ENCODE data around the gene GARIN5A.

Gene GARIN5A

GRCh38 chr19:50432221-50433028, 44.2 kb downstream of the GARIN5A start, which contains the start of gene MYBPC2:
MYBPC2 (plus strand) TSS chr19:50432892; CDS start chr19:50432954, 62 bp downstream.
- no peak for DNase-seq

DNA sequence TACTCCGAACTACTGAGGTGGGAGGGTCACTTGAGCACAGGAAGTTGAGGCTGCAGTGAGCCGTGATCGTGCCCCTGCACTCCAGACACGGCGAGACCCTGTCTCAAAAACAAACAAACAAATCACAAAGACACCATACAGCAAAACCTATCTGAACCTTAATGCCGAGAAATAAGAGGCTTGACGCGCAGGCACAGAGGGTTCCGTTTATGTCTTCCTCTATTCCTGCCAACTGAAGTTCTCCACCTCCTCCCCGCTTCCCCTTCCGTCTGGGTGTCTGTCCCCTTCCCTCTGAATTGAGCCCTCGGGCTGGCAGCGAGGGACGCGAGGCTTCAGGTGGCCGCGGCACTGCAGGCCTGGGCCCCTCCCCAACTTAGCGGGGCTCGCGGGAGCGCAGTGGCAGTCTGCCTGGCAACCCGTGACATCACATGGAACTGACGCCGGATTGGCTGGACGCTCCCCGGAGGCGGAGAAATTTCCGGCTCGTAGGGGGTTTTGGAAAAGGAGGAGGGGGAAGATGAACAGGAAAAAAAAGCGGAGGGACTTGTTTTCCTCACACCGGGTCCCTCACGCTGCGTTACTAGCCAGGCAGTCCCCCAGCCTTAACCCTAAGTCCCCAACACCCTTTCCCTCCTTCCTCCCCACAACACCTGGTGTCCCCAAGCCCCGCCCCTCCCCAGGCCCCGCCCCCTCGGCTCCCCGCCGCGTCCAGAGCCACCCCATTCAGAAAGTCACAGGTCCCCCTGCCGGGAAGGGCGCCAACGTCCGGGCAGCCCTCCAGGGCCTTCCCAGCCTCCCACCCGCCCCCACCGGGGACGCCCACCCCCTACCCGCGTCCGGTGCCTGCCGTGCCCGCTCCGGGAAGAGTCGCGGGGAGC, 45.1 kb downstream of the GARIN5A start:
- peak; percentile 93 for DNase-seq

DNA sequence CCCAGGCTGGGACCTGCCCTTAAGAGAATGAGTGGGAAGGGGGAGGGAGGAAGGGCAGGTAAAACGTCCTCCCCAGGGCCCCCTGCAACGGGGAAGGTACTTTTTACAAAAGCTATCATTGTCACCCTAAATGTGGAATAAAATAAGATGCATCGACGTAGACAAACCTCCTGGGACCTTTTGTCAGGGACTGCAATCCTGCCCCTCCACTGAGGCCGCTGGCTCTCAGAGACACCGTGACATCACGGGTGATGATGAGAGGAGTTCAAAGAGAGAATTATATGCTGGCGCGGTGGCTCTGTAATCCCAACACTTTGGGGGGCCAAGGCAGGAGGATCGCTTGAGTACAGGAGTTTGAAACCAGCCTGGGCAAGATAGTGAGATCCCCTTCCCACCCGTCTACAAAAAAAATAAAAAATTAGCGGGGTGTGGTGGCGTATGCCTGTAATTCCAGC, 45.7 kb downstream of the GARIN5A start:
- DNase-seq: no peak

- no peak for DNase-seq
These were observed 47.7 kb downstream of the GARIN5A start for GRCh38 chr19:50428772-50429463.

- DNase-seq: no peak
These were observed 48.6 kb downstream of the GARIN5A start for GRCh38 chr19:50427997-50428425.

GRCh38 chr19:50427318-50427925, 49.2 kb downstream of the GARIN5A start:
- DNase-seq: no peak

DNA sequence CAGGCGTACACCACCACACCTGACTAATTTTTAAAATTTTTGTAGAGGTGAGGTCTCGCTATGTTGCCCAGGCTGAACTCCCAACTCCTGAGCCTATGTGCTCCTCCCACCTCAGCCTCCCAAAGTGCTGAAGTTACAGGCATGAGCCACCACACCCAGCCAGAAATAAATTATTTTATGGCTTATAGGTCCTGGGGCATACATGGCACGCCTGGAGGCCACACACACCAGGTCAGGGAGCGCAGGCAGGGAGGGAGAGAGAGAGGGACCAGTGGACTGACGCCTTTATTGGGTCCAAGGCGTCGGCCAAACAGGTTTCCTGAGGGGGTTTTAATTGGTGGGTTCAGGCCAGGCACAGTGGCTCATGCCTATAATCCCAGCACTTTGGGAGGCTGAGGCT, 51.1 kb downstream of the GARIN5A start:
- DNase-seq: no peak

GRCh38 chr19:50423279-50424113, 53.2 kb downstream of the GARIN5A start:
- no peak for DNase-seq

GRCh38 chr19:50422397-50423278, 54.0 kb downstream of the GARIN5A start:
- DNase-seq: no peak

DNA sequence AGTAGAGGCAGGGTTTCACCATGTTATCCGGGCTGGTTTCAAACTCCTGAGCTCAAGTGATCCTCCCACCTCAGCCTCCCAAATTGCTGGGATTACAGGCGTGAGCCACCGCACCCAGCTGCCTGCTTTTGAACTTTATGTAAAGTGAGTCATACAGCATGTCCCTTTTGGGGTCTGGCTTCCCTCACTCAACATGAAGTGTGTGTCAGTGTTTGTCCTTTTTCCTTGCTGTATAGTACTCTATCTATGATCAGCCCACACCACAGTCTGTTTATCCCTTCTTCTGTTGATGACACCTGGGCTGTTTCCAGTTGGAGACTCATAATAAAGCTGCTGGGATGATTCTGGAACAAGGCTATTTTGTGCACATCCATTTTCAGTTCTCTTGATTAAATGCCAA, 55.8 kb downstream of the GARIN5A start:
- no peak for DNase-seq

DNA sequence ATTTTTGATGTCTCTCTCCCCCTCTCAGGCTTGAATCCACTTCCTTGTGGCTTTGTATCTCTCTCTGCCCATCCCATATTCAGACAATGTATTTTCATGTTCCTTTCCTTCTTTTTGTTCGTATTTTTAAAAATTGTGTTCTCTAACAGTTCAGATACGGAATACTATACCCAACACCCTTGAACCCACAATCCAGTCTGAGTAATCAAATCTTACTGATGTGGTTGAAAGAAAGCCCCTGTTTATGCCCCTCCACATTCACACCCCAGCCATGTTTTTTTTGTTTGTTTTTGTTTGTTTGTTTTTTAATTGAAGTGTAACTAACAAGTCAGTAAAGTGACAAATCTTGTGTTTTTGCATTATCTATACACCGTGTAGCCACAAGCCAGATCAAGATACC, 56.5 kb downstream of the GARIN5A start:
- DNase-seq: no peak

- no peak for DNase-seq
These were observed 57.0 kb downstream of the GARIN5A start for GRCh38 chr19:50419580-50420035.

GRCh38 chr19:50419022-50419579, 57.5 kb downstream of the GARIN5A start:
- no peak for DNase-seq

GRCh38 chr19:50418176-50419021, 58.2 kb downstream of the GARIN5A start, which contains the start of gene SPIB:
SPIB (plus strand) TSS chr19:50418938; CDS start chr19:50418963, 25 bp downstream.
- no peak for DNase-seq

DNA sequence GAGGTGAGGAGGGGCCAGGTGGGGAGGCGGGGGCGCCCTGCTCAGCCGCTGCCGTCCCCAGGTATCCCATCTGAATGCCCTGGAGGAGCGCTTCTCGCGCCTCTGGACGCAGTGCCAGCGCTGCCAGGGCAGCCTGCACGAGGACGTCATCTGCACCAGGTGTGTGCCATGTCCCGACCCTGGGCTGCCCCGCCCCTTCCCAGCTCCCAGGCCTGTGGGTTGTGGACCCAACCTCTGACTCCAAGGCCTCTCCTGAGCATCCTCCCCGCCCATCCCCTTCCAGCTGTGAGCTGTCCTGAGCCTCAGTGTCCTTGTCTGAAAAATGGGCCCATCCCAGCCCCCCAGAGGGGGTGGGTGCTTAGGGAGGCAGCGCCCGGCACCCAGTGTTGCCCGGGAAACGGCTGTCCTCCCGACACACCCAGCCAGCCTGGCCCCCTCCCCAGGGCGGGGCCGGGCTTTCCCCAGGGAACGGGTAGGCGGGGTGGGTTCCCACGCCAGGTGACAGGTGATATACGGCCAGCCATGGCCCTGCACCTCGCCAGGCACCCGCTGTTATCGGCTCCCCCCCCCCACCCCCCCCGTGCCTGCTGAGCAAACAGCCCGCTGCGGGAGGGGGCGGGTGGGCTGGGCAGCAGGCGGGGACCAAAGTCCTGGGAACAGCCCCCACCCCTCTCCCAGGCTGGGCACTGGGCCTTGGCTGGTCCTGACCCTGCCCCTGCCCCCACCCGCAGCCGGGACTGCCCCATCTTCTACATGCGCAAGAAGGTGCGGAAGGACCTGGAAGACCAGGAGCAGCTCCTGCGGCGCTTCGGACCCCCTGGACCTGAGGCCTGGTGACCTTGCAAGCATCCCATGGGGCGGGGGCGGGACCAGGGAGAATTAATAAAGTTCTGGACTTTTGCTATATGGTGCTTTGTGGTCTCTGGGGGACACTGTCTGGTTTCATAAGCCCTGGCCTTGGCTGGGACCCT, 59.3 kb downstream of the GARIN5A start:
- no peak for DNase-seq

Data from activated CD4-positive, CD25-positive, alpha-beta regulatory T cell treated with anti-CD3 and anti-CD28 coated beads, Interleukin-2, amount 50 U/mL, for 72 hours (primary cell).